Natural killer cell (primary cell): ENCODE results near the gene TEX261. TPM values are rescaled to one million over a fixed set of nuclear protein-coding genes. Genes with fewer than 3 reads are reported as not detected.

ENCODE experiments used
- ATAC-seq, 3 donors: fragments of 150-1000 bp in 2 of 3; fragments of 200-7000 bp in 1 of 3; cut with Tn5 transposase; 1 replicate in 1 of 3; 2 replicates in 2 of 3; pipeline ENCODE4 v1.10.0; 2021; ENCODE audit warnings: mild to moderate bottlenecking in 2 of 3, moderate library complexity in 2 of 3
- DNase-seq, 2 donors: peaks; one replicate each; pipeline versions ENCODE4 v3.0.0 to v3.0.0-alpha.2; 2013 to 2021; ENCODE audit warnings: mixed read lengths in 1 of 2
- H3K27ac ChIP-seq: one replicate; pipeline ENCODE4 v1.5.1; 2013; ENCODE audit warnings: mild to moderate bottlenecking, low read length
- H3K27me3 ChIP-seq: one replicate; pipeline ENCODE4 v1.6.1; 2013; ENCODE audit warnings: low read length; ENCODE audit not compliant: control insufficient read depth, insufficient read depth
- H3K36me3 ChIP-seq: one replicate; pipeline ENCODE4 v1.6.1; 2013; ENCODE audit warnings: low read length; ENCODE audit not compliant: control insufficient read depth, insufficient read depth
- H3K4me1 ChIP-seq: one replicate; pipeline ENCODE4 v1.6.1; 2013; ENCODE audit warnings: low read length; ENCODE audit not compliant: control insufficient read depth, insufficient read depth
- H3K4me3 ChIP-seq: one replicate; pipeline ENCODE4 v1.5.1; 2013; ENCODE audit warnings: low read length
- H3K9me3 ChIP-seq: one replicate; pipeline ENCODE4 v1.6.1; 2013; ENCODE audit warnings: low read length; ENCODE audit not compliant: control insufficient read depth, insufficient read depth
- H3K27ac Mint-ChIP-seq, 2 donors: one replicate each; pipeline ENCODE4 v1.8.0; 2022; ENCODE audit warnings: mild to moderate bottlenecking in 2 of 2, mixed read lengths in 2 of 2, moderate library complexity in 1 of 2
- H3K27me3 Mint-ChIP-seq, 2 donors: one replicate each; pipeline ENCODE4 v1.8.0; 2022; ENCODE audit warnings: low read depth in 2 of 2, mixed read lengths in 2 of 2
- H3K36me3 Mint-ChIP-seq: one replicate; pipeline ENCODE4 v1.8.0; 2022; ENCODE audit warnings: mixed read lengths
- H3K4me1 Mint-ChIP-seq, 2 donors: one replicate each; pipeline ENCODE4 v1.8.0; 2022; ENCODE audit warnings: mixed read lengths in 2 of 2
- H3K4me3 Mint-ChIP-seq: one replicate; pipeline ENCODE4 v1.8.0; 2022; ENCODE audit warnings: mild to moderate bottlenecking, moderate library complexity, mixed read lengths
- H3K9me3 Mint-ChIP-seq, 2 donors: one replicate each; pipeline ENCODE4 v1.8.0; 2022; ENCODE audit warnings: mixed read lengths in 2 of 2
- WGBS: methylation state at CpG from one replicate; pipeline ENCODE4 v1.1.7; 2013; ENCODE audit warnings: missing lambda C conversion rate; ENCODE audit not compliant: insufficient coverage; 5-methylcytosine and 5-hydroxymethylcytosine counted together
- intact Hi-C: fragments of 100-400 bp; cut with micrococcal nuclease; formaldehyde crosslinking; loops from one replicate; pipeline ENCODE4 v1.14.2; 2022
- total RNA-seq, 4 donors: library from RNA; stranded (reverse); fragments of 120-200 nt in 1 of 4; gene quantifications; one replicate each; pipeline versions ENCODE4 v1.2.3 to v1.2.4, GENCODE V29; 2013 to 2022
- TF ChIP-seq, protein P1 (sequence below): fragments of 200-600 bp; IDR thresholded peaks from one replicate; pipeline ENCODE4 v1.8.0; 2022; ENCODE audit warnings: antibody characterized with exemption

TEX261 gene
- total RNA-seq, 3 donors from 2014 or later (not counting 1 experiment from before 2014, with no cell fraction given): 30.3 to 44.2 (median 43.2) TPM

DNA sequence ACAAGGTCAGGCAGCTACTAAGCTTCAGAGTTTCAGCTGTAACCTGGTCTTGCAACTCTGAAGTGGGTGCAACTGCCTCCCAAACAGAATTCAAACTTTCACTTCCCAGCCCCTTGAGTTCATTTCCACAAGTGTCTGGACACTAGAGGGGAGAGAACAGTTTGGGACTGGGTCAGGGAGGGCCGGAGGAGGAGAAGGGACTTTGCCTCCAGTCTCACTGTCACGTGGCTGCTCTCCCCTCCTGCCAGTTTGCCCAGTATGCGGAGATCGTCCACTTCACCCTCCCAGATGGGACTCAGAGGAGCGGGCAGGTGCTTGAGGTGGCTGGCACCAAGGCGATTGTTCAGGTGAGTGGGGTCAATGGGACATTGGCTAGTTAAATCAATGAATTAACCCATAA lies 36.9 kb downstream of the TEX261 start:
- peaks cover 19 to 37% of the 10 kb centered on the region in 2 donors for H3K27me3 Mint-ChIP-seq

DNA sequence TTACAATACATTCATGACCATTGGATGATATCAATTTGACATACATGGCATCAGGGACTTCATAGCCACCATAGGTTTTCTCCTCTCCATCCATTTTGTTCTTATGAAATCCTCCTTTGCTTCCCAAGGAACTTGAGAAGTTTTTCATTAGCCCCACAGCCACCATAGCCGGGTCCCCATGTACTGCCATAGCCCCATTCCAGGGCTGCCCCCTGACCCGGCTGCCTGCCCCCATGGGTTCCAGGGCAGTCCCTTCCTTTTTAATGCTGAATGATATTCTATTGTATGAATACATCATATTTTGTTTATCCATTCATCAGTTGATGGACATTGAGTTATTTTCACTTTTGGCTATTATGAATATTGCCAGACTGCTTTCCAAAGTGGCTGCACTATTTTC lies 38.5 kb downstream of the TEX261 start:
- Mint-ChIP-seq H3K4me3 (no peak overlapping the region), H3K27ac (no peak overlapping the region), H3K4me1 (peaks cover 5 to 11% of the 10 kb centered on the region in 2 donors), H3K36me3 (no peaks in the 10 kb centered on the region), H3K27me3 (peaks cover 15 to 43% of the 10 kb centered on the region in 2 donors), H3K9me3 (no peaks in the 10 kb centered on the region)
- Histone ChIP-seq H3K27me3 (peaks cover 3% of the 10 kb centered on the region), H3K27ac (no peak overlapping the region), H3K4me1 (peaks cover 9% of the 10 kb centered on the region), H3K4me3 (no peak overlapping the region), H3K36me3 (no peaks in the 10 kb centered on the region), H3K9me3 (no peaks in the 10 kb centered on the region)
- WGBS: 86% methylated on average over 1 of the region's 2 CpGs
- intact Hi-C loops: no loop called here
- DNase-seq (no peak), ATAC-seq (no peak)
- TF ChIP-seq, protein P1, sequence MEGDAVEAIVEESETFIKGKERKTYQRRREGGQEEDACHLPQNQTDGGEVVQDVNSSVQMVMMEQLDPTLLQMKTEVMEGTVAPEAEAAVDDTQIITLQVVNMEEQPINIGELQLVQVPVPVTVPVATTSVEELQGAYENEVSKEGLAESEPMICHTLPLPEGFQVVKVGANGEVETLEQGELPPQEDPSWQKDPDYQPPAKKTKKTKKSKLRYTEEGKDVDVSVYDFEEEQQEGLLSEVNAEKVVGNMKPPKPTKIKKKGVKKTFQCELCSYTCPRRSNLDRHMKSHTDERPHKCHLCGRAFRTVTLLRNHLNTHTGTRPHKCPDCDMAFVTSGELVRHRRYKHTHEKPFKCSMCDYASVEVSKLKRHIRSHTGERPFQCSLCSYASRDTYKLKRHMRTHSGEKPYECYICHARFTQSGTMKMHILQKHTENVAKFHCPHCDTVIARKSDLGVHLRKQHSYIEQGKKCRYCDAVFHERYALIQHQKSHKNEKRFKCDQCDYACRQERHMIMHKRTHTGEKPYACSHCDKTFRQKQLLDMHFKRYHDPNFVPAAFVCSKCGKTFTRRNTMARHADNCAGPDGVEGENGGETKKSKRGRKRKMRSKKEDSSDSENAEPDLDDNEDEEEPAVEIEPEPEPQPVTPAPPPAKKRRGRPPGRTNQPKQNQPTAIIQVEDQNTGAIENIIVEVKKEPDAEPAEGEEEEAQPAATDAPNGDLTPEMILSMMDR: no peak

More for the DNA sequence above, 36.9 kb downstream of the TEX261 start:
- H3K4me3 ChIP-seq: no peak overlapping the region
- Mint-ChIP-seq H3K4me3 (no peak overlapping the region), H3K9me3 (no peaks in the 10 kb centered on the region), H3K27ac (no peak overlapping the region), H3K4me1 (peaks cover 5 to 11% of the 10 kb centered on the region in 2 donors), H3K36me3 (no peaks in the 10 kb centered on the region)
- no peaks in the 10 kb centered on the region for H3K36me3 ChIP-seq
- H3K27ac ChIP-seq: no peak overlapping the region
- WGBS: 88% methylated on average over 6 of the region's 6 CpGs
- peaks cover 9% of the 10 kb centered on the region for H3K4me1 ChIP-seq
- ATAC-seq: no peak
- H3K27me3 ChIP-seq: peaks cover 3% of the 10 kb centered on the region
- intact Hi-C loops: no loop called here
- TF ChIP-seq, protein P1: no peak
- DNase-seq: no peak
- no peaks in the 10 kb centered on the region for H3K9me3 ChIP-seq

DNA sequence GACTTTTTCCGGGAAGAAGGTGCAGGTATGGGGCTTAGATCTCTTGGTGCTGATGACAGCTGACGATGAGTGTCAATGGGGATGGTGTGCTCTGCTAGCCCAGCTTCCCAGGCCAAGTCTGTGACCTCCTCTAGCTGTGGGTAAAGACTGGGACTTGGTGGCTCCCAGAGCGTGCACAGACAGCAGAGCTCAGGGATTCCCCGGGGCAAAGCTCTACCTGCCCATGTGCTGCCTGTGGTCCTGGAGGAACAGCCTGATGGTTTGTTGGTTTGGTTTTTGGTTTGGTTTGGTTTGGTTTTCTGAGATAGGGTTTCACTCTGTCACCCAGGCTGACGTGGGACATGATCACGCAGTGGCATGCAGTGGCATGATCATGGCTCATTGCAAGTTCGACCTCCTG lies 39.8 kb downstream of the TEX261 start:
- Mint-ChIP-seq H3K27me3 (peaks cover 15 to 43% of the 10 kb centered on the region in 2 donors), H3K4me1 (peaks cover 5 to 11% of the 10 kb centered on the region in 2 donors), H3K27ac (no peak overlapping the region)

More for the DNA sequence above, 39.8 kb downstream of the TEX261 start:
- intact Hi-C loops: no loop called here
- no peak for ATAC-seq
- DNase-seq: peak in 1 of 2 donors; percentile 6
- peaks cover 9% of the 10 kb centered on the region for H3K4me1 ChIP-seq
- no peaks in the 10 kb centered on the region for H3K9me3 Mint-ChIP-seq
- 76% methylated on average over 7 of the region's 7 CpGs for WGBS
- TF ChIP-seq, protein P1: no peak
- H3K36me3 ChIP-seq: no peaks in the 10 kb centered on the region
- no peak overlapping the region for H3K4me3 Mint-ChIP-seq
- H3K36me3 Mint-ChIP-seq: no peaks in the 10 kb centered on the region
- H3K27ac ChIP-seq: no peak overlapping the region
- no peaks in the 10 kb centered on the region for H3K9me3 ChIP-seq
- no peak overlapping the region for H3K4me3 ChIP-seq
- peaks cover 3% of the 10 kb centered on the region for H3K27me3 ChIP-seq
